Small intestine (tissue), 7 donors: ENCODE results near the gene RRAS. TPM values are rescaled to one million over a fixed set of nuclear protein-coding genes. Genes with fewer than 3 reads are reported as not detected.

Source experiments
- DNase-seq, 2 donors: peaks; one replicate each; pipeline versions ENCODE4 v3.0.0 to v3.0.0-alpha.2; 2013
- FAIRE-seq: peaks from 2 replicates; lab custom pipeline; 2012; peaks lifted over from hg19 to GRCh38; lab: Jason Lieb, UNC
- H3K27ac ChIP-seq, 3 donors: one replicate each; pipeline ENCODE4 v1.5.1; 2013; ENCODE audit warnings: low read length in 2 of 3, mild to moderate bottlenecking in 2 of 3, control low read depth in 1 of 3, inconsistent platforms in 1 of 3, low read depth in 1 of 3, moderate library complexity in 1 of 3
- H3K27me3 ChIP-seq, 3 donors: one replicate each; pipeline ENCODE4 v1.6.1; 2013; ENCODE audit warnings: low read length in 3 of 3, inconsistent platforms in 1 of 3; ENCODE audit not compliant: control insufficient read depth in 3 of 3, insufficient read depth in 3 of 3
- H3K36me3 ChIP-seq, 3 donors: one replicate each; pipeline ENCODE4 v1.6.1; 2013; ENCODE audit warnings: low read length in 3 of 3, inconsistent platforms in 1 of 3, low read depth in 1 of 3, mild to moderate bottlenecking in 1 of 3, moderate library complexity in 1 of 3; ENCODE audit not compliant: control insufficient read depth in 3 of 3, insufficient read depth in 2 of 3
- H3K4me1 ChIP-seq, 3 donors: one replicate each; pipeline ENCODE4 v1.6.1; 2013; ENCODE audit warnings: low read length in 2 of 3, inconsistent platforms in 1 of 3, low read depth in 1 of 3, mild to moderate bottlenecking in 1 of 3, moderate library complexity in 1 of 3; ENCODE audit not compliant: control insufficient read depth in 3 of 3, insufficient read depth in 2 of 3
- H3K4me3 ChIP-seq, 3 donors: one replicate each; pipeline ENCODE4 v1.5.1; 2013; ENCODE audit warnings: low read length in 3 of 3, control low read depth in 1 of 3, inconsistent platforms in 1 of 3, low read depth in 1 of 3, mild to moderate bottlenecking in 1 of 3, moderate library complexity in 1 of 3
- H3K9me3 ChIP-seq, 2 donors: one replicate each; pipeline ENCODE4 v1.6.1; 2013; ENCODE audit warnings: low read depth in 1 of 2, low read length in 1 of 2; ENCODE audit not compliant: control insufficient read depth in 2 of 2, insufficient read depth in 1 of 2
- WGBS, 3 donors: extraction: QIAGEN DNeasy Blood & Tissue Kit; methylation state at CpG; one replicate each; pipeline ENCODE4 v1.1.7; 2013; 5-methylcytosine and 5-hydroxymethylcytosine counted together
- polyA plus RNA-seq, 4 donors: library from polyadenylated mRNA; stranded (reverse) in 3 of 4; unstranded in 1 of 4; fragments of 200-250 nt in 3 of 4; fragments of 120-200 nt in 1 of 4; gene quantifications; one replicate each; pipeline versions ENCODE4 v1.2.1 to v1.2.3, GENCODE V29; 2013
- donor health status: healthy with polysubstance abuse.
- donor health status: control.
- donor health status: control.
- donor health status: Bipolar disorder and iron deficiency.
- donor health status: healthy.

The RRAS gene
- polyA plus RNA-seq, 4 donors = 30.6 to 105 (median 85.5) TPM

DNA sequence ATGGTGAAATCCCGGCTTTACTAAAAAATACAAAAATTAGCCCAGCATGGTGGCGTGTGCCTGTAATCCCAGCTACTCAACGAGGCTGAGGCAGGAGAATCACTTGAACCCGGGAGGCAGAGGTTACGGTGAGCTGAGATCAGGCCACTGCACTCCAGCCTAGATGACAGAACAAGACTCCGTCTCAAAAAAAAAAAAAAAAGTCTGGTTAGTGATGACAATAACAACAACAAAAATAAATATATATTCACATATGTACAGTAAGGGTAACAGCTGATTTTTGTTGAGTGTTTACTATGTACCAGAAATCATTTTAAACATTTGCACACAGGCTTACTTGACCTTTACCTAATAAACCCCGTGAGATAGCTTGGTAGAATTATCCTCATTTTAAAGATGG, 23.0 kb downstream of the RRAS start:
- no peak for DNase-seq
- Histone ChIP-seq H3K4me1 (peaks cover 0 to 4% (median 0%) of the 10 kb centered on the region in 3 donors), H3K4me3 (no peak overlapping the region), H3K36me3 (peaks cover 10 to 96% (median 17%) of the 10 kb centered on the region in 3 donors), H3K27me3 (no peaks in the 10 kb centered on the region), H3K9me3 (peaks cover 0 to 7% of the 10 kb centered on the region in 2 donors), H3K27ac (no peak overlapping the region)
- FAIRE-seq = no peak
- 90 to 95% (median 93%) methylated on average over 7 of the region's 7 CpGs for WGBS, 3 donors

DNA sequence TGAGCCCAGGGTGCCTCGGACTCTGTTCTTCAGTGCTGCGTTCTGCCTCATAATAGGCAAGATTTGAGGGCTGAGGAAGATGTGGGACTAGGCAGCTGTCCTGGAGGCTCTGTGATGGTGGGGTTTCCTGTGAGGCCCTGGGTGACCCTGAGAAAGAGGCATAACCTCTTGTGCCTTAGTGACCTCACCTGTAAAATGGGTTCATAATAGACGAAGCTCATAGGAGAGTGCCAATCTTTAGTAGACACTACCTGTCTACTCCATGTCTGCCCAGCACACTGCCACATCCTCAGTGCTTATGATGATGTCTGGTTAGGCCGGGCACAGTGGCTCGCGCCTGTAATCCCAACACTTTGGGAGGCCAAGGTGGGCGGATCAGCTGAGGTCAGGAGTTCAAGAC, 23.4 kb downstream of the RRAS start:
- no peak overlapping the region for H3K4me3 ChIP-seq
- peaks cover 0 to 4% (median 0%) of the 10 kb centered on the region in 3 donors for H3K4me1 ChIP-seq
- H3K27me3 ChIP-seq = no peaks in the 10 kb centered on the region
- H3K9me3 ChIP-seq = peaks cover 0 to 7% of the 10 kb centered on the region in 2 donors
- DNase-seq = no peak
- WGBS, 3 donors = 95 to 96% (median 96%) methylated on average over 7 of the region's 7 CpGs
- no peak overlapping the region for H3K27ac ChIP-seq
- peaks cover 9 to 93% (median 17%) of the 10 kb centered on the region in 3 donors for H3K36me3 ChIP-seq
- FAIRE-seq = no peak

DNA sequence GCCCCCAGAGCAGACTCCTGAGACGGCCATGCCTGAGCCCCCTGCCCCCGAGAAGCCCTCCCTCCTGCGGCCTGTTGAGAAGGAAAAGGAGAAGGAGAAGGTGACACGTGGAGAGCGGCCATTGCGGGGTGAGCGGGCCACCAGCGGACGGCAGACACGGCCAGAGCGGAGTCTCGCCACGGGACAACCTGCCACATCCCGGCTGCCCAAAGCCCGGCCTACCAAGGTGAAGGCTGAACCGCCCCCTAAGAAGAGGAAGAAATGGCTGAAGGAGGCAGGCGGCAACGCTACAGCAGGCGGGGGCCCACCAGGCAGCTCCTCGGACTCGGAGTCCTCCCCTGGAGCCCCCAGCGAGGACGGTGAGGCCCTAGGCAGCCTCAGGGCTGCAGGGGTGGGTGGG, 24.1 kb downstream of the RRAS start:
- FAIRE-seq (no peak), DNase-seq (no peak)
- H3K9me3 ChIP-seq = peaks cover 0 to 7% of the 10 kb centered on the region in 2 donors
- peaks cover 0 to 4% (median 0%) of the 10 kb centered on the region in 3 donors for H3K4me1 ChIP-seq
- peaks cover 7 to 93% (median 17%) of the 10 kb centered on the region in 3 donors for H3K36me3 ChIP-seq
- no peak overlapping the region for H3K4me3 ChIP-seq
- WGBS, 3 donors = 96 to 98% (median 97%) methylated on average over 21 to 23 of the region's 23 CpGs
- no peak overlapping the region for H3K27ac ChIP-seq
- no peaks in the 10 kb centered on the region for H3K27me3 ChIP-seq

DNA sequence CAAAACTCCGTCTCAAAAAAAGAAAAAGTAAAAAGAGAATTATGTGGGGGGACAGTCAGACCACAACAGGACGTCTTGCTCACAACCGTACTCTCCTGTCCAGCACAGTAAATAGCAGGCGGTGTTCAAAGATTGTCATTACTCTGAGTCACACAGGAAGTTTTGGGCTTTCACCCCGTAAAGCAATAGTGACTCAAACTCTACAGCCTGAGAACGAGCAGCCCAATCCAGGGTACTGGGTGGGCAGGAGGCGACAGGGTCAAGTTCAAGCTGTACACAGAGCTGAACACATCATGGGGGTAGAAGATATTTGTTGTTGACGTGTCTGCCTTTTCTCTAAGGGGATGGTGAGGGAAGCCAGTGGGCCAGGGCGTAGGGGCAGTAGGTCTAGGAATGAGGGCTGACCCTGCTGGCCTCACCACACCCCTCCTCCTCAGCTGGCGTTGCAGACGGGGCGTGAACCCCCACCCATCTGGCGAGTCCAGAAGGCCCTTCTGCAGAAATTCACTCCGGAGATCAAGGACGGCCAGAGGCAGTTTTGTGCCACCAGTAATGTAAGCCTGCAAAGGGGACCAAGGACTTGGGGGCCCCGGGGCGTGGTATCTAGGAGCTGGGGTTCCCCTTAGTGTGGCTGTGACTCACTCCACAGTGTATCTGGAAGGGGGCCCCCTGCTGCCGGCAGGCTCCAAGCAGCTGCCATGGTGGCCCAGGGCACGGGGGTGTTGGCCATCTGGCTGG, 25.7 kb downstream of the RRAS start:
- no peak for FAIRE-seq
- no peak overlapping the region for H3K4me3 ChIP-seq
- peaks cover 8 to 92% (median 17%) of the 10 kb centered on the region in 3 donors for H3K36me3 ChIP-seq
- 75 to 81% (median 81%) methylated on average over 19 of the region's 19 CpGs for WGBS, 3 donors
- no peaks in the 10 kb centered on the region for H3K27me3 ChIP-seq
- H3K27ac ChIP-seq = no peak overlapping the region
- peaks cover 0 to 4% (median 0%) of the 10 kb centered on the region in 3 donors for H3K4me1 ChIP-seq
- peaks cover 0 to 7% of the 10 kb centered on the region in 2 donors for H3K9me3 ChIP-seq
- DNase-seq = no peak

DNA sequence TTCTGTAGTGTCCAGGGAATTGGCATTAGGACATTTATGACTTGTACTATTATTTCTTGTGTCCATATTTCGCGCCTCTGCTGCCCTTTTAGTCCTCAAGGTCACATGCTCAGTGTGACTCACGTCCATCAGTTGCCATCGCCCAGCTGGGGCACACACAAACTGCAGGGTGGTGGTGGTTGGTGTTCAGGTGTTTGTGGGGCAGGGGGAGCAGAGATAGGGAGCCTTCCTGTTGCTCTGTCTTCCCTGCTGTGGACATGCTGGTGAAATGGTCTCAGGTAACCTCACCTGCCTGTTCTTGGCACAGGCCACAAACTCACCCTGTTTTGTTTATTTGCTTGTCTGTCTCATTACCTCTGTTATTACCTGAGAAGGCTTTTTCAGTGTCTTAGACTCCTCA, 26.6 kb downstream of the RRAS start:
- H3K27me3 ChIP-seq = no peaks in the 10 kb centered on the region
- H3K4me3 ChIP-seq = no peak overlapping the region
- peaks cover 0 to 4% (median 0%) of the 10 kb centered on the region in 3 donors for H3K4me1 ChIP-seq
- WGBS, 3 donors = 65 to 82% (median 71%) methylated on average over 4 of the region's 4 CpGs
- no peak for DNase-seq
- peaks cover 10 to 92% (median 17%) of the 10 kb centered on the region in 3 donors for H3K36me3 ChIP-seq
- peaks cover 0 to 7% of the 10 kb centered on the region in 2 donors for H3K9me3 ChIP-seq
- H3K27ac ChIP-seq = no peak overlapping the region
- no peak for FAIRE-seq

DNA sequence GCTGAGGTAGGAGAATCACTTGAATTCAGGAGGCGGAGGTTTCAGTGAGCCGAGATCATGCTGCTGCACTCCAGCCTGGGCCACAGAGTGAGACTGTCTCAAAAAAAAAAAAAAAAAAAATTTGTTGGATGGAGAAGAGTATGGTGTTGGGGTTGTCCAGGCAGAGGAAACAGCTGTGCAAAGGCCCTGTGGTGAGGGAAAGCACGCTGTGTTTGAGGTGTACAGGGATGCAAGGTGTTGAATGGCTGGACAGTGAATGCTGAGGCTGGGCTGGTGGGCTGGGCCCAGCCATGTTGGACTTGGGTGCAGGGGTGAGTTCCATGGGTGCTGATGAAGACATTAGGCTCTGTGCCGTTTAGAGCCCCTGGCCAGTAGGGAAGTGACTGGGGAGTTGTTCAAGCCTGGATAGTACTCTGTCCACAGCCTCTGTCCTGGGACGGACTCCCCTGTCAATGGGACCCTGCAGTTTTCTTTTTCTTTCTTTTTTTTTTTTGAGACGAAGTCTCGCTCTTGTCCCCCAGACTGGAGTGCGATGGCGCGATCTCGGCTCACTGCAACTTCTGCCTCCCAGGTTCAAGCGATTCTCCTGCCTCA, 30.3 kb downstream of the RRAS start:
- no peak for FAIRE-seq
- WGBS, 3 donors = 94 to 96% (median 96%) methylated on average over 11 to 12 of the region's 12 CpGs

DNA sequence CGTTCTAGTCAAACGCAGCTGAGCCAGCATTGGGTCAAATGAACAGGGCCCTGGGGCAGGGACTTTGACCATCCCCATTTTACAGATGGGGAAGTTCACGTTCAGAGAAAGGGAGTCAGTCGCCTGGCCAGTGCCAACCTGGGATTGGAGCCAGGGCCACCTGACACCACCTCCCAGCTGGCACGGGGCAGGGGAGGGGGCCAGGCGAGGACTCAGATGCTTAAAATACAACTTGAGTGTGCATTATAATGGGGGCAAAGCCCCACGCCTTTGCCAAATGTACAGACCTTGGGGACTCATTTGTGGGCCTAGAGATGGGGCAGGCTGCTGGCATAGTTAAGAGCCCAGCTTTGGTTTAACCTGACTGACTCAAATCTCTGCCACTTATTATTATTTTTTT, 34.3 kb downstream of the RRAS start:
- Histone ChIP-seq H3K27ac (no peak overlapping the region), H3K27me3 (no peaks in the 10 kb centered on the region), H3K4me1 (no peaks in the 10 kb centered on the region), H3K9me3 (no peaks in the 10 kb centered on the region), H3K4me3 (no peak overlapping the region), H3K36me3 (peaks cover 13 to 93% (median 15%) of the 10 kb centered on the region in 3 donors)
- FAIRE-seq = no peak
- WGBS, 3 donors = 77 to 89% (median 83%) methylated on average over 7 of the region's 7 CpGs
- DNase-seq = no peak

More for the DNA sequence above, 30.3 kb downstream of the RRAS start:
- no peak for DNase-seq
- Histone ChIP-seq H3K27ac (no peak overlapping the region), H3K4me1 (peaks cover 0 to 4% (median 0%) of the 10 kb centered on the region in 3 donors), H3K27me3 (no peaks in the 10 kb centered on the region), H3K4me3 (no peak overlapping the region), H3K9me3 (no peaks in the 10 kb centered on the region), H3K36me3 (peaks cover 0 to 88% (median 8%) of the 10 kb centered on the region in 3 donors)

DNA sequence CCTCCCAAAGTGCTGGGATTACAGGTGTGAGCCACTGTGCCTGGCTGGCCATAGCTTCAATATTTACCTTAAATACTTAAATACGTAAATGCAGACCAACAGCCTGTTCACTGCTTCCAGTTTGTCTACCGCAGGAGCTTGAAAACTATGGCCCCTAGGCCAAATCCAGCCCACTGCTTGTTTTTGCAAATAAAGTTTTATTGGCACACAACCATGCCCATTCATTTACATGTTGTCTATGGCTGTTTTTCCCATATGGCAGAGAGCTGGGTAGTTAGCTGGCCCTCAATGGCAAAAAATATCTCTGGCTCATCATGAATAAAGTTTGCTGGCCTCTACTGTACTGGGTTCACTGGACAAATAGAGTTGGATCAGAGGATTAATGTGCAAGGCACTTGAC, 37.1 kb downstream of the RRAS start:
- no peak overlapping the region for H3K4me3 ChIP-seq
- no peak overlapping the region for H3K27ac ChIP-seq
- peaks cover 15 to 93% (median 22%) of the 10 kb centered on the region in 3 donors for H3K36me3 ChIP-seq
- no peak for DNase-seq
- no peaks in the 10 kb centered on the region for H3K4me1 ChIP-seq
- H3K27me3 ChIP-seq = no peaks in the 10 kb centered on the region
- no peak for FAIRE-seq
- 97 to 100% (median 98%) methylated on average over 2 of the region's 2 CpGs for WGBS, 3 donors
- H3K9me3 ChIP-seq = no peaks in the 10 kb centered on the region
